Esophagus muscularis mucosa (tissue), 4 donors: ENCODE results near the gene STOX1.

Experiments
- EP300 ChIP-seq: sonication (generic); formaldehyde crosslinking; IDR thresholded peaks from one replicate; pipeline ENCODE4 v1.6.1; 2017; ENCODE audit warnings: antibody characterized with exemption
- POLR2A ChIP-seq: fragments of 450-650 bp; IDR thresholded peaks from one replicate; pipeline ENCODE4 v1.6.1; 2017; ENCODE audit warnings: antibody characterized with exemption, moderate library complexity, mild to moderate bottlenecking, low read depth
- POLR2AphosphoS5 ChIP-seq, 2 donors: sonication (generic); formaldehyde crosslinking; IDR thresholded peaks; one replicate each; pipeline ENCODE4 v1.6.1; 2017; ENCODE audit warnings: antibody characterized with exemption in 2 of 2
- TF ChIP-seq, protein P1 (sequence below), 3 experiments: fragments of 200-600 bp in 2 of 3; fragments of 450-650 bp in 1 of 3; sonication (generic) in 2 of 3; IDR thresholded peaks; one replicate each; pipeline ENCODE4 v1.5.1; 2017 to 2019; ENCODE audit warnings: antibody characterized with exemption in 3 of 3, mild to moderate bottlenecking in 2 of 3, moderate library complexity in 1 of 3

DNA sequence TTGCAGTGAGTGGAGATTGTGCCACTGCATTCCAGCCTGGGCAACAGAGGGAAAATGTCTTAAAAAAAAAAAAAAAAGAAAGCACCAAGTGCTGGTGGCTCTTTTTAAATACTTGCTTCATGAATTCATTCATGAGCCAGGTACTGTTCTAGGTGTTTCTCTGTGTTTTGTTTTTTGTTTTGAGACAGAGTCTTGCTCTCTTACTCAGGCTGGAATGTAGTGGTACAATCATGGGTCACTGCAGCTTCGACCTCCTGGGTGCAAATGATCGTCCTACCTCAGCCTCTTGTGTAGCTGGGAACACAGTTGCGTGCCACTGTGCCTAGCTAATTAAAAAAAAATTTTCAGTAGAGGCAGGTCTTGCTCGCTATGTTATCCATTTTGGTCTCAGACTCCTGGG lies 5.3 kb downstream of the STOX1 start:
- TF ChIP-seq, protein P1, sequence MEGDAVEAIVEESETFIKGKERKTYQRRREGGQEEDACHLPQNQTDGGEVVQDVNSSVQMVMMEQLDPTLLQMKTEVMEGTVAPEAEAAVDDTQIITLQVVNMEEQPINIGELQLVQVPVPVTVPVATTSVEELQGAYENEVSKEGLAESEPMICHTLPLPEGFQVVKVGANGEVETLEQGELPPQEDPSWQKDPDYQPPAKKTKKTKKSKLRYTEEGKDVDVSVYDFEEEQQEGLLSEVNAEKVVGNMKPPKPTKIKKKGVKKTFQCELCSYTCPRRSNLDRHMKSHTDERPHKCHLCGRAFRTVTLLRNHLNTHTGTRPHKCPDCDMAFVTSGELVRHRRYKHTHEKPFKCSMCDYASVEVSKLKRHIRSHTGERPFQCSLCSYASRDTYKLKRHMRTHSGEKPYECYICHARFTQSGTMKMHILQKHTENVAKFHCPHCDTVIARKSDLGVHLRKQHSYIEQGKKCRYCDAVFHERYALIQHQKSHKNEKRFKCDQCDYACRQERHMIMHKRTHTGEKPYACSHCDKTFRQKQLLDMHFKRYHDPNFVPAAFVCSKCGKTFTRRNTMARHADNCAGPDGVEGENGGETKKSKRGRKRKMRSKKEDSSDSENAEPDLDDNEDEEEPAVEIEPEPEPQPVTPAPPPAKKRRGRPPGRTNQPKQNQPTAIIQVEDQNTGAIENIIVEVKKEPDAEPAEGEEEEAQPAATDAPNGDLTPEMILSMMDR (IDR thresholded peaks at IDR 0.05), result no peak
- TF ChIP-seq POLR2A, result no peak
- no peak for TF ChIP-seq EP300
- TF ChIP-seq POLR2AphosphoS5 (IDR thresholded peaks at IDR 0.05), result no peak
